Measurements from ENCODE around the gene RPEL1. TPM values are rescaled to one million over a fixed set of nuclear protein-coding genes. Genes with fewer than 3 reads are reported as not detected.

RPEL1 gene
- total and polyA plus RNA-seq, 2 of the 8 experiments (the other 6 are each of a cell fraction or from before 2014, with no cell fraction given): 0.12 TPM; not detected in 1

DNA sequence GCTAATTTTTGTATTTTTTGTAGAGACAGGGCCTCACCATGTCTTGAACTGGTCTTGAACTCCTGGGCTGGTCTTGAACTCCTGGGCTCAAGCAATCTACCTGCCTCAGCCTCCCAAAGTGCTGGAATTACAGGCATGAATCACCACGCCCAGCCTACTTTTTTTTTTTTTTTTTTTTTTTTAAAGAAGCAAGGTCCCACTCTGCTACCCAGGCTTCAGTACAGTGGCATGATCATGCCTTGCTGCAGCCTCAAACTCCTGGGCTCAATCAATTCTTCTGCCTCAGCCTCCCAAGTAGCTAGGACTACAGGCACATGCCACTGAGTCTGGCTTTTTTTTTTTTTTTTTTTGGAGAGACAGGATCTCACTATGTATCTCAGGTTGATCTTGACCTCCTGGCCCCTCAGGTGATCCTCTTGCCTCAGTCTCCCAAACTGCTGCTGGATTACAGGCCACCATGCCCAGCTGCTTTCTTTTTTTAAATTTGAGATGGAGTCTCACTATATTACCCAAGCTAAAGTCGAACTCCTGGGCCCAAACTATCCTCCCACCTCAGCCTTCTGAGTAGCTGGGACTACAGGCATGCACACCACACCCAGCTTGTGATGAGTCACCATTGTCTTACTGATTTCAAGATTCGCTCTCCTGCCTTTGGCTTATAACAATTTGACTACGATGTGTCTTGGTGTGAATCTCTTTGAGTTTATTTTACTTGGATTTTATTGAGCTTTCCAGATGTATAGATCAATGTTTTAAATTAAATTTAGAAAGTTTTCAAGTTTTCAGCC is 9.0 kb downstream of the RPEL1 start:
- H4K8ac ChIP-seq (ENCODE audit: extremely low read depth, insufficient read depth, low read length): no peak overlapping the region
- 83% methylated on average over 3 of the region's 4 CpGs; no CpG with 5 or more reads in 1 of the 2 experiments for whole genome bisulfite sequencing, 2 experiments (ENCODE audit: extremely low coverage in 1 of 2, insufficient coverage in 1 of 2, insufficient read length in 1 of 2, insufficient replicate concordance in 2 of 2, low coverage in 1 of 2, low lambda C conversion rate in 2 of 2, missing lambda C conversion rate in 1 of 2)
- CTCF ChIA-PET (ENCODE audit: partially characterized antibody): interaction anchor here (0.6 to 1.6 kb wide), 4 partner anchors 10 to 190 kb away, joined by 3 to 9 read pairs (median 3); partner anchors contain the start of gene RPEL1
- no peak overlapping the region for H4K91ac ChIP-seq (replicated peaks; ENCODE audit: insufficient read length, low read length)
- no peak for DNase-seq (ENCODE audit: low read depth in 1 of 2, low spot score in 2 of 2)
- H2BK12ac ChIP-seq (ENCODE audit: low read depth, low read length): no peak overlapping the region
- no peak overlapping the region for H3K23ac ChIP-seq (ENCODE audit: insufficient read length)
- no peak overlapping the region for H2BK15ac ChIP-seq (ENCODE audit: low read length)
- H3K14ac ChIP-seq (ENCODE audit: insufficient read length): no peak overlapping the region
- POLR2A ChIA-PET (ENCODE audit: partially characterized antibody): no interaction called here
- H3K4me3 ChIP-seq (ENCODE audit: extremely low read depth in 1 of 4, insufficient read depth in 2 of 4, low read depth in 3 of 4, low read length in 4 of 4): no peak overlapping the region
- no peaks in the 10 kb centered on the region for H4K20me1 ChIP-seq (replicated peaks in 1 of 2; ENCODE audit: control insufficient read depth in 1 of 2, insufficient read depth in 2 of 2, low read length in 2 of 2)
- H3K79me2 ChIP-seq (ENCODE audit: control insufficient read depth in 1 of 2, insufficient read depth in 2 of 2, low read length in 2 of 2): no peaks in the 10 kb centered on the region
- H3K27ac ChIP-seq (ENCODE audit: low read depth, low read length): no peak overlapping the region
- no peak overlapping the region for H3K4me2 ChIP-seq (ENCODE audit: insufficient read depth in 1 of 2, low read depth in 2 of 2, low read length in 2 of 2)
- H3K4ac ChIP-seq (replicated peaks; ENCODE audit: insufficient read length, low read depth, low read length): no peak overlapping the region
- no peak overlapping the region for H2AK5ac ChIP-seq (ENCODE audit: low read depth, low read length)
- H2BK5ac ChIP-seq (ENCODE audit: low read depth, low read length): no peak overlapping the region
- H3K27me3 ChIP-seq (replicated peaks in 1 of 4; ENCODE audit: control insufficient read depth in 3 of 4, extremely low read depth in 1 of 4, insufficient read depth in 3 of 4, low read length in 3 of 4): no peaks in the 10 kb centered on the region; a peak in 1 of 7 replicates
- H3K9ac ChIP-seq (replicated peaks in 1 of 4; ENCODE audit: extremely low read depth in 1 of 4, low read depth in 3 of 4, low read length in 3 of 4): no peak overlapping the region
- no peak overlapping the region for H2BK20ac ChIP-seq (ENCODE audit: low read length)
- no peak overlapping the region for H3K56ac ChIP-seq (replicated peaks; ENCODE audit: insufficient read length, low read depth, low read length)
- no peak for FAIRE-seq
- H3K36me3 ChIP-seq (ENCODE audit: control insufficient read depth in 2 of 4, insufficient read depth in 4 of 4, low read length in 3 of 4): no peaks in the 10 kb centered on the region
- H2AFZ ChIP-seq (ENCODE audit: low read length): no peak overlapping the region
- H4K5ac ChIP-seq (ENCODE audit: insufficient read length, low read depth, low read length): no peak overlapping the region
- no peak overlapping the region for H2BK120ac ChIP-seq (replicated peaks; ENCODE audit: low read depth, low read length)
- no peak overlapping the region for H3K18ac ChIP-seq (ENCODE audit: extremely low read depth, low read length)
- H3K23me2 ChIP-seq (ENCODE audit: low read depth, low read length): peaks cover 6% of the 10 kb centered on the region; the same call in 1 of the 2 replicates
- no peaks in the 10 kb centered on the region for H3K79me1 ChIP-seq (ENCODE audit: low read depth, low read length)
- peaks cover 2 to 7% of the 10 kb centered on the region in 2 experiments; a peak in 2 of 4 replicates for H3K9me3 ChIP-seq (ENCODE audit: insufficient read depth in 2 of 2, low read depth in 1 of 2, low read length in 1 of 2)
- no peaks in the 10 kb centered on the region for H3K4me1 ChIP-seq (replicated peaks in 1 of 4; ENCODE audit: control insufficient read depth in 3 of 4, insufficient read depth in 4 of 4, low read length in 3 of 4)
- TF ChIP-seq CBX8 (IDR thresholded peaks at IDR 0.05; ENCODE audit: borderline replicate concordance, low read depth, low read length) (no peak), CEBPB (IDR thresholded peaks at IDR 0.05; ENCODE audit: low read depth, low read length) (no peak), BRCA1 (IDR thresholded peaks at IDR 0.05; ENCODE audit: low read depth, low read length) (no peak), BACH1 (IDR thresholded peaks at IDR 0.05; ENCODE audit: low read length) (no peak), CHD1 (IDR thresholded peaks at IDR 0.05; ENCODE audit: low read depth, low read length) (no peak), GABPA (IDR thresholded peaks at IDR 0.05; ENCODE audit: borderline replicate concordance, insufficient read depth, low read length) (no peak), TAF1 (IDR thresholded peaks at IDR 0.05; ENCODE audit: low read depth, low read length) (no peak), POLR2A (IDR thresholded peaks at IDR 0.05; ENCODE audit: control extremely low read depth in 1 of 2, low read depth in 2 of 2, low read length in 2 of 2) (no peak), TCF12 (IDR thresholded peaks at IDR 0.05; ENCODE audit: low read depth, low read length) (no peak), RBBP5 (IDR thresholded peaks at IDR 0.05; ENCODE audit: borderline replicate concordance, low read depth, low read length) (no peak), SP4 (IDR thresholded peaks at IDR 0.05; ENCODE audit: low read length) (no peak)
- TF ChIP-seq, protein P1, sequence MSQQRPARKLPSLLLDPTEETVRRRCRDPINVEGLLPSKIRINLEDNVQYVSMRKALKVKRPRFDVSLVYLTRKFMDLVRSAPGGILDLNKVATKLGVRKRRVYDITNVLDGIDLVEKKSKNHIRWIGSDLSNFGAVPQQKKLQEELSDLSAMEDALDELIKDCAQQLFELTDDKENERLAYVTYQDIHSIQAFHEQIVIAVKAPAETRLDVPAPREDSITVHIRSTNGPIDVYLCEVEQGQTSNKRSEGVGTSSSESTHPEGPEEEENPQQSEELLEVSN (IDR thresholded peaks at IDR 0.05): no peak
